Neural progenitor cell (in vitro differentiated cells): ENCODE results near the gene MTMR12. TPM values are rescaled to one million over a fixed set of nuclear protein-coding genes. Genes with fewer than 3 reads are reported as not detected.

Source experiments
- DNase-seq: peaks from one replicate; pipeline ENCODE4 v3.0.0-alpha.2; 2016; ENCODE audit warnings: low spot score
- H2AFZ ChIP-seq: fragments of 200-600 bp; sonication (generic); replicated peaks from 2 replicates; pipeline ENCODE4 v1.6.1; 2016; ENCODE audit warnings: antibody characterized with exemption
- H3F3A ChIP-seq: fragments of 200-600 bp; sonication (generic); 2 replicates; pipeline ENCODE4 v1.6.1; 2016; ENCODE audit warnings: antibody characterized with exemption, low read depth
- H3K27ac ChIP-seq: fragments of 200-600 bp; sonication (generic); 2 replicates; pipeline ENCODE4 v1.5.1; 2016; ENCODE audit warnings: mild to moderate bottlenecking
- H3K27me3 ChIP-seq: fragments of 200-600 bp; sonication (generic); 2 replicates; pipeline ENCODE4 v1.6.1; 2016; ENCODE audit warnings: mild to moderate bottlenecking, moderate library complexity
- H3K36me3 ChIP-seq: fragments of 200-600 bp; sonication (generic); 2 replicates; pipeline ENCODE4 v1.5.1; 2016
- H3K4me1 ChIP-seq: fragments of 200-600 bp; sonication (generic); 2 replicates; pipeline ENCODE4 v1.6.1; 2016; ENCODE audit warnings: mixed run types
- H3K4me2 ChIP-seq: fragments of 200-600 bp; sonication (generic); 2 replicates; pipeline ENCODE4 v1.6.1; 2016
- H3K4me3 ChIP-seq: fragments of 200-600 bp; sonication (generic); 2 replicates; pipeline ENCODE4 v1.5.1; 2016
- H3K79me2 ChIP-seq: fragments of 200-600 bp; sonication (generic); 2 replicates; pipeline ENCODE4 v1.6.1; 2016; ENCODE audit warnings: low read depth
- H3K9ac ChIP-seq: fragments of 200-600 bp; sonication (generic); 2 replicates; pipeline ENCODE4 v1.6.1; 2016
- H3K9me3 ChIP-seq: fragments of 200-600 bp; sonication (generic); 2 replicates; pipeline ENCODE4 v1.5.1; 2016; ENCODE audit warnings: low read depth
- H4K20me1 ChIP-seq: fragments of 200-600 bp; sonication (generic); 2 replicates; pipeline ENCODE4 v1.6.1; 2016; ENCODE audit warnings: low read depth
- H3K27ac Mint-ChIP-seq: 3 replicates; pipeline ENCODE4 v1.8.0; 2021; ENCODE audit warnings: mixed read lengths
- H3K27me3 Mint-ChIP-seq: 2 replicates; pipeline ENCODE4 v1.8.0; 2022; ENCODE audit warnings: low read depth, mild to moderate bottlenecking, inconsistent platforms, moderate library complexity, mixed read lengths; ENCODE audit not compliant: insufficient read depth
- H3K36me3 Mint-ChIP-seq: 3 replicates; pipeline ENCODE4 v1.8.0; 2021; ENCODE audit warnings: mixed read lengths
- H3K4me1 Mint-ChIP-seq: 3 replicates; pipeline ENCODE4 v1.8.0; 2021; ENCODE audit warnings: mixed read lengths
- H3K4me3 Mint-ChIP-seq: 3 replicates; pipeline ENCODE4 v1.8.0; 2021; ENCODE audit warnings: mild to moderate bottlenecking, moderate library complexity, mixed read lengths
- H3K9me3 Mint-ChIP-seq: 3 replicates; pipeline ENCODE4 v1.8.0; 2020; ENCODE audit warnings: mixed read lengths
- EZH2 ChIP-seq: fragments of 200-600 bp; sonication (generic); IDR thresholded peaks from 2 replicates; pipeline ENCODE4 v1.6.1; 2017; ENCODE audit warnings: antibody characterized with exemption, mild to moderate bottlenecking, moderate library complexity
- EZH2phosphoT487 ChIP-seq: fragments of 200-600 bp; sonication (generic); IDR thresholded peaks from 2 replicates; pipeline ENCODE4 v1.6.1; 2017; ENCODE audit warnings: antibody characterized with exemption
- total RNA-seq: library from RNA; depleted of rRNA; stranded (reverse); fragments of >200 nt; gene quantifications from 2 replicates; pipeline ENCODE4 v1.2.3, GENCODE V29; 2015; ENCODE audit warnings: low replicate concordance
- TF ChIP-seq, protein P1 (sequence below): fragments of 200-600 bp; sonication (generic); IDR thresholded peaks from 2 replicates; pipeline ENCODE4 v1.5.1; 2017; ENCODE audit warnings: antibody characterized with exemption, mild to moderate bottlenecking

MTMR12 gene
- total RNA-seq, 1 donor from 2014 or later = 22.0 TPM

GRCh38 chr5:32202394-32202793 lies 110.3 kb downstream of the MTMR12 start:
- H3K36me3 Mint-ChIP-seq = no peaks in the 10 kb centered on the region
- TF ChIP-seq EZH2 = no peak
- TF ChIP-seq, protein P1, sequence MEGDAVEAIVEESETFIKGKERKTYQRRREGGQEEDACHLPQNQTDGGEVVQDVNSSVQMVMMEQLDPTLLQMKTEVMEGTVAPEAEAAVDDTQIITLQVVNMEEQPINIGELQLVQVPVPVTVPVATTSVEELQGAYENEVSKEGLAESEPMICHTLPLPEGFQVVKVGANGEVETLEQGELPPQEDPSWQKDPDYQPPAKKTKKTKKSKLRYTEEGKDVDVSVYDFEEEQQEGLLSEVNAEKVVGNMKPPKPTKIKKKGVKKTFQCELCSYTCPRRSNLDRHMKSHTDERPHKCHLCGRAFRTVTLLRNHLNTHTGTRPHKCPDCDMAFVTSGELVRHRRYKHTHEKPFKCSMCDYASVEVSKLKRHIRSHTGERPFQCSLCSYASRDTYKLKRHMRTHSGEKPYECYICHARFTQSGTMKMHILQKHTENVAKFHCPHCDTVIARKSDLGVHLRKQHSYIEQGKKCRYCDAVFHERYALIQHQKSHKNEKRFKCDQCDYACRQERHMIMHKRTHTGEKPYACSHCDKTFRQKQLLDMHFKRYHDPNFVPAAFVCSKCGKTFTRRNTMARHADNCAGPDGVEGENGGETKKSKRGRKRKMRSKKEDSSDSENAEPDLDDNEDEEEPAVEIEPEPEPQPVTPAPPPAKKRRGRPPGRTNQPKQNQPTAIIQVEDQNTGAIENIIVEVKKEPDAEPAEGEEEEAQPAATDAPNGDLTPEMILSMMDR = no peak
- TF ChIP-seq EZH2phosphoT487 = no peak
- no peak overlapping the region for H3K4me2 ChIP-seq
- no peak overlapping the region for H3K27ac Mint-ChIP-seq
- DNase-seq = no peak
- H3K9me3 Mint-ChIP-seq = peaks cover 6% of the 10 kb centered on the region
- H3F3A ChIP-seq = no peaks in the 10 kb centered on the region
- H3K27ac ChIP-seq = no peak overlapping the region
- no peaks in the 10 kb centered on the region for H3K27me3 ChIP-seq
- H3K27me3 Mint-ChIP-seq = peaks cover 1% of the 10 kb centered on the region
- no peaks in the 10 kb centered on the region for H3K4me1 ChIP-seq
- H3K36me3 ChIP-seq = no peaks in the 10 kb centered on the region
- no peak overlapping the region for H2AFZ ChIP-seq
- no peaks in the 10 kb centered on the region for H3K4me1 Mint-ChIP-seq
- H3K9me3 ChIP-seq = no peaks in the 10 kb centered on the region
- no peak overlapping the region for H3K4me3 ChIP-seq
- no peaks in the 10 kb centered on the region for H3K79me2 ChIP-seq
- H3K9ac ChIP-seq = no peak overlapping the region
- no peak overlapping the region for H3K4me3 Mint-ChIP-seq
- H4K20me1 ChIP-seq = no peaks in the 10 kb centered on the region

GRCh38 chr5:32201122-32201753 lies 111.5 kb downstream of the MTMR12 start:
- Mint-ChIP-seq H3K36me3 (no peaks in the 10 kb centered on the region), H3K27ac (no peak overlapping the region), H3K27me3 (no peaks in the 10 kb centered on the region), H3K9me3 (no peaks in the 10 kb centered on the region), H3K4me3 (no peak overlapping the region), H3K4me1 (no peaks in the 10 kb centered on the region)
- no peak overlapping the region for H3K4me2 ChIP-seq
- H3K79me2 ChIP-seq = no peaks in the 10 kb centered on the region
- no peaks in the 10 kb centered on the region for H3K27me3 ChIP-seq
- no peaks in the 10 kb centered on the region for H3F3A ChIP-seq
- no peaks in the 10 kb centered on the region for H4K20me1 ChIP-seq
- H3K36me3 ChIP-seq = no peaks in the 10 kb centered on the region
- no peaks in the 10 kb centered on the region for H3K9me3 ChIP-seq
- no peak for DNase-seq
- H3K27ac ChIP-seq = no peak overlapping the region
- no peak overlapping the region for H3K4me3 ChIP-seq
- H2AFZ ChIP-seq = no peak overlapping the region
- H3K4me1 ChIP-seq = no peaks in the 10 kb centered on the region
- TF ChIP-seq EZH2phosphoT487 (no peak), EZH2 (no peak)
- TF ChIP-seq, protein P1 = no peak
- no peak overlapping the region for H3K9ac ChIP-seq

DNA sequence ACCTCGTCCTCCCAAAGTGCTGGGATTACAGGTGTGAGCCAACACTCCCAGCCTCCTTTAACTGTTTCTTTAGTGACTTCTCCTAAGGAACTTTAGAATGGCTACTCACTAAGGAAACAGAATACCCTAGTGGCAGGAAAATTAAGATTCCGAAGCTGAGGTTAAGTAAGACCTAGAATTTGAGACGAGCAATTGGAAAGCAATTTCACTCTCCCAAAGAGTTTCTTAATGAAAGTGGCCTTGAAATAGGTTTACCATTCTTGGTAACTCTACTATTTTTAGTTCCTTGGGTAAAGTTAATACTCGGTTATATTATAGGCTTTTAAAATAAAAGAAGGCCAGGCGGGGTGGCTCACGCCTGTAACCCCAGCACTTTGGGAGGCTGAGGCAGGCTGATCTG lies 115.7 kb downstream of the MTMR12 start:
- Mint-ChIP-seq H3K9me3 (no peaks in the 10 kb centered on the region), H3K27ac (no peak overlapping the region), H3K4me1 (no peaks in the 10 kb centered on the region), H3K36me3 (no peaks in the 10 kb centered on the region), H3K4me3 (no peak overlapping the region), H3K27me3 (no peaks in the 10 kb centered on the region)
- Histone ChIP-seq H3K79me2 (no peaks in the 10 kb centered on the region), H3K9ac (no peak overlapping the region), H3K36me3 (no peaks in the 10 kb centered on the region), H4K20me1 (no peaks in the 10 kb centered on the region), H3K9me3 (no peaks in the 10 kb centered on the region), H3K4me3 (no peak overlapping the region), H3K27me3 (no peaks in the 10 kb centered on the region), H2AFZ (no peak overlapping the region), H3F3A (no peaks in the 10 kb centered on the region), H3K27ac (no peak overlapping the region), H3K4me1 (no peaks in the 10 kb centered on the region), H3K4me2 (no peak overlapping the region)
- TF ChIP-seq EZH2 (no peak), EZH2phosphoT487 (no peak)
- TF ChIP-seq, protein P1 = no peak
- no peak for DNase-seq
